ENCODE data around the gene ZNF354C.
"Not testable (repeated sequence)": the region's sequence is repeated elsewhere in the genome, so short reads cannot be mapped to it uniquely, and the experiment has no call there.

GRCh38 chr5:179101282-179101681, 41.1 kb downstream of the ZNF354C start:
- not testable (repeated sequence) for TF ChIP-seq ZFP3 (CRISPR knock-in tag; IDR thresholded peaks at IDR 0.05); ZNF8 (CRISPR knock-in tag; IDR thresholded peaks at IDR 0.05); BACH2 (CRISPR knock-in tag; IDR thresholded peaks at IDR 0.05; ENCODE audit: borderline replicate concordance)
- TF ChIP-seq, protein P1, sequence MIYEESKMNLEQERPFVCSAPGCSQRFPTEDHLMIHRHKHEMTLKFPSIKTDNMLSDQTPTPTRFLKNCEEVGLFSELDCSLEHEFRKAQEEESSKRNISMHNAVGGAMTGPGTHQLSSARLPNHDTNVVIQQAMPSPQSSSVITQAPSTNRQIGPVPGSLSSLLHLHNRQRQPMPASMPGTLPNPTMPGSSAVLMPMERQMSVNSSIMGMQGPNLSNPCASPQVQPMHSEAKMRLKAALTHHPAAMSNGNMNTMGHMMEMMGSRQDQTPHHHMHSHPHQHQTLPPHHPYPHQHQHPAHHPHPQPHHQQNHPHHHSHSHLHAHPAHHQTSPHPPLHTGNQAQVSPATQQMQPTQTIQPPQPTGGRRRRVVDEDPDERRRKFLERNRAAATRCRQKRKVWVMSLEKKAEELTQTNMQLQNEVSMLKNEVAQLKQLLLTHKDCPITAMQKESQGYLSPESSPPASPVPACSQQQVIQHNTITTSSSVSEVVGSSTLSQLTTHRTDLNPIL (CRISPR knock-in tag; IDR thresholded peaks at IDR 0.05; ENCODE audit: low read depth) = not testable (repeated sequence)
- TF ChIP-seq, protein P2, sequence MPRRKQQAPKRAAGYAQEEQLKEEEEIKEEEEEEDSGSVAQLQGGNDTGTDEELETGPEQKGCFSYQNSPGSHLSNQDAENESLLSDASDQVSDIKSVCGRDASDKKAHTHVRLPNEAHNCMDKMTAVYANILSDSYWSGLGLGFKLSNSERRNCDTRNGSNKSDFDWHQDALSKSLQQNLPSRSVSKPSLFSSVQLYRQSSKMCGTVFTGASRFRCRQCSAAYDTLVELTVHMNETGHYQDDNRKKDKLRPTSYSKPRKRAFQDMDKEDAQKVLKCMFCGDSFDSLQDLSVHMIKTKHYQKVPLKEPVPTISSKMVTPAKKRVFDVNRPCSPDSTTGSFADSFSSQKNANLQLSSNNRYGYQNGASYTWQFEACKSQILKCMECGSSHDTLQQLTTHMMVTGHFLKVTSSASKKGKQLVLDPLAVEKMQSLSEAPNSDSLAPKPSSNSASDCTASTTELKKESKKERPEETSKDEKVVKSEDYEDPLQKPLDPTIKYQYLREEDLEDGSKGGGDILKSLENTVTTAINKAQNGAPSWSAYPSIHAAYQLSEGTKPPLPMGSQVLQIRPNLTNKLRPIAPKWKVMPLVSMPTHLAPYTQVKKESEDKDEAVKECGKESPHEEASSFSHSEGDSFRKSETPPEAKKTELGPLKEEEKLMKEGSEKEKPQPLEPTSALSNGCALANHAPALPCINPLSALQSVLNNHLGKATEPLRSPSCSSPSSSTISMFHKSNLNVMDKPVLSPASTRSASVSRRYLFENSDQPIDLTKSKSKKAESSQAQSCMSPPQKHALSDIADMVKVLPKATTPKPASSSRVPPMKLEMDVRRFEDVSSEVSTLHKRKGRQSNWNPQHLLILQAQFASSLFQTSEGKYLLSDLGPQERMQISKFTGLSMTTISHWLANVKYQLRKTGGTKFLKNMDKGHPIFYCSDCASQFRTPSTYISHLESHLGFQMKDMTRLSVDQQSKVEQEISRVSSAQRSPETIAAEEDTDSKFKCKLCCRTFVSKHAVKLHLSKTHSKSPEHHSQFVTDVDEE (CRISPR knock-in tag; IDR thresholded peaks at IDR 0.05) = not testable (repeated sequence)
